Brain microvascular endothelial cell (primary cell): Measurements from ENCODE around the gene ZNF668.

Experiments
- DNase-seq: peaks from one replicate; pipeline ENCODE4 v3.0.0-alpha.2; 2020
- H3K27ac ChIP-seq: fragments of 250-450 bp; sonication (Bioruptor Pico); 2 replicates; pipeline ENCODE4 v1.5.1; 2020; ENCODE audit warnings: mild to moderate bottlenecking, moderate library complexity
- H3K27me3 ChIP-seq: fragments of 250-450 bp; sonication (Bioruptor Pico); replicated peaks from 2 replicates; pipeline ENCODE4 v1.5.1; 2020; ENCODE audit warnings: mild to moderate bottlenecking
- H3K36me3 ChIP-seq: fragments of 250-450 bp; sonication (Bioruptor Pico); replicated peaks from 2 replicates; pipeline ENCODE4 v1.5.1; 2020; ENCODE audit warnings: mild to moderate bottlenecking
- H3K4me3 ChIP-seq: 2 replicates; pipeline ENCODE4 v1.5.1; 2011; ENCODE audit warnings: low read depth, mild to moderate bottlenecking, control low read depth, low read length, moderate library complexity
- in situ Hi-C: cut with HindIII; loops from 2 replicates; pipeline ENCODE4 v1.10.0; 2017; ENCODE audit warnings: low sequenced_read_pairs, low pct_ligation_motif_present
- TF ChIP-seq, protein P1 (sequence below): IDR thresholded peaks from 2 replicates; pipeline ENCODE4 v1.5.1; 2011; ENCODE audit warnings: low read depth, mild to moderate bottlenecking, moderate library complexity, low read length, control low read depth, inconsistent platforms; ENCODE audit errors: missing control alignments

The ZNF668 gene

DNA sequence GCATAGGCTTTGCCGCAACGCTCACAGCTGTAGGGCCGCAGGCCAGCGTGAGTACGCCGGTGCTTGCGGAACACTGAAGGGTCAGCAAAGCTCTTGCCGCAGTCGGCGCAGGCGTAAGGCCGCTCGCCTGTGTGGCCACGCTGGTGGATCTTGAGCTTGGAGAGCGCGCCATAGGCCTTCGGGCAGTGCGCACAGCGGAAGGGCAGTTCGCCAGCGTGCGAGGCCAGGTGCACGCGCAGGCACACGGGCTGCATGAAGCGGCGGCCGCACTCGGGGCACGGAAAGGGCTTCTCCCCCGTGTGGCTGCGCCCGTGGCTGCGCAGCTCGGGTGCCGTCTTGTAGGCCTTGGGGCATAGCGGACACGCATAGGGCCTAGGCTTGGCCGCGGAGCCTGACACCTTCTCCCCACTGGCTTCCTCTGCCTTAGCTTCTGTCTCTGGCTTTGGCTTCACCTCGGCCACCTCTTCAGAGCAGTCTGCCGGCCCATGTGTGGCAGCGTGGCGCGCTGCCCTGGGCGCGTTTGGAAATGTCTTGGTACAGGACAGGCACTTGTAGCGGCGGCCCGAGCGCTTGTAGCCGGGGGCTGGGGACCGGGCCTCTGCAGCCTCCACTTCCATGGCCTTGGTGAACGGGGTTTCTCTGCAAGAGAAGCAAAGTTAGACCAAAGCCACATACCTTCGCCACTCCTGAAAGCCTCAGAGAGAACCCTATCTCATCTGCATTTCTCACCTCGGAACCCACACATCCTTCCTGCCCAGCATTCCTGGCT, 10.0 kb downstream of the ZNF668 start:
- Histone ChIP-seq H3K4me3 (no peak overlapping the region), H3K27ac (peak overlapping the region; percentile 90), H3K36me3 (peaks cover 27% of the 10 kb centered on the region), H3K27me3 (no peaks in the 10 kb centered on the region)
- in situ Hi-C loops, result no loop called here
- TF ChIP-seq, protein P1, sequence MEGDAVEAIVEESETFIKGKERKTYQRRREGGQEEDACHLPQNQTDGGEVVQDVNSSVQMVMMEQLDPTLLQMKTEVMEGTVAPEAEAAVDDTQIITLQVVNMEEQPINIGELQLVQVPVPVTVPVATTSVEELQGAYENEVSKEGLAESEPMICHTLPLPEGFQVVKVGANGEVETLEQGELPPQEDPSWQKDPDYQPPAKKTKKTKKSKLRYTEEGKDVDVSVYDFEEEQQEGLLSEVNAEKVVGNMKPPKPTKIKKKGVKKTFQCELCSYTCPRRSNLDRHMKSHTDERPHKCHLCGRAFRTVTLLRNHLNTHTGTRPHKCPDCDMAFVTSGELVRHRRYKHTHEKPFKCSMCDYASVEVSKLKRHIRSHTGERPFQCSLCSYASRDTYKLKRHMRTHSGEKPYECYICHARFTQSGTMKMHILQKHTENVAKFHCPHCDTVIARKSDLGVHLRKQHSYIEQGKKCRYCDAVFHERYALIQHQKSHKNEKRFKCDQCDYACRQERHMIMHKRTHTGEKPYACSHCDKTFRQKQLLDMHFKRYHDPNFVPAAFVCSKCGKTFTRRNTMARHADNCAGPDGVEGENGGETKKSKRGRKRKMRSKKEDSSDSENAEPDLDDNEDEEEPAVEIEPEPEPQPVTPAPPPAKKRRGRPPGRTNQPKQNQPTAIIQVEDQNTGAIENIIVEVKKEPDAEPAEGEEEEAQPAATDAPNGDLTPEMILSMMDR, result no peak
- no peak for DNase-seq

DNA sequence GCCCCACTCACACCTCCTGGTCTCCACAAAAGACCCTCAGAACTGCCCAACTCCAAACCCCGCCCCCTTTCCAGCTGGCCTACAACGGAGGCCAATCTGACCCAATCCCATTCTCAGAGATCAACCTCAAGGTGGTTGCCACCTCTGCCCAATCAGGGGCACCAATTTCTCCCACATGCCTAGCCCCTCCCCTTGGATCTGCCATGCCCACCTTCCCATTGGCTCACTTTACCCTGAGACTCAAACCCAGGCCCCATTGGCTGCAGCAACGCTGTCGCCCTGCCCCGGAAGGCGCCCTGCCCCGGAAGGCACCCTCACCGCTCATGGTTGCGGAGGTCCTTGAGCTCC, 10.6 kb downstream of the ZNF668 start:
- DNase-seq, result no peak
- TF ChIP-seq, protein P1, result no peak
- in situ Hi-C loops, result no loop called here
- Histone ChIP-seq H3K36me3 (peaks cover 27% of the 10 kb centered on the region), H3K4me3 (no peak overlapping the region), H3K27ac (no peak overlapping the region), H3K27me3 (no peaks in the 10 kb centered on the region)

- Histone ChIP-seq H3K4me3 (no peak overlapping the region), H3K27me3 (no peaks in the 10 kb centered on the region), H3K27ac (no peak overlapping the region), H3K36me3 (peaks cover 31% of the 10 kb centered on the region)
- in situ Hi-C loops, result no loop called here
- TF ChIP-seq, protein P1, result no peak
- DNase-seq, result no peak
Observed at GRCh38 chr16:31061813-31062440, 12.1 kb downstream of the ZNF668 start.

DNA sequence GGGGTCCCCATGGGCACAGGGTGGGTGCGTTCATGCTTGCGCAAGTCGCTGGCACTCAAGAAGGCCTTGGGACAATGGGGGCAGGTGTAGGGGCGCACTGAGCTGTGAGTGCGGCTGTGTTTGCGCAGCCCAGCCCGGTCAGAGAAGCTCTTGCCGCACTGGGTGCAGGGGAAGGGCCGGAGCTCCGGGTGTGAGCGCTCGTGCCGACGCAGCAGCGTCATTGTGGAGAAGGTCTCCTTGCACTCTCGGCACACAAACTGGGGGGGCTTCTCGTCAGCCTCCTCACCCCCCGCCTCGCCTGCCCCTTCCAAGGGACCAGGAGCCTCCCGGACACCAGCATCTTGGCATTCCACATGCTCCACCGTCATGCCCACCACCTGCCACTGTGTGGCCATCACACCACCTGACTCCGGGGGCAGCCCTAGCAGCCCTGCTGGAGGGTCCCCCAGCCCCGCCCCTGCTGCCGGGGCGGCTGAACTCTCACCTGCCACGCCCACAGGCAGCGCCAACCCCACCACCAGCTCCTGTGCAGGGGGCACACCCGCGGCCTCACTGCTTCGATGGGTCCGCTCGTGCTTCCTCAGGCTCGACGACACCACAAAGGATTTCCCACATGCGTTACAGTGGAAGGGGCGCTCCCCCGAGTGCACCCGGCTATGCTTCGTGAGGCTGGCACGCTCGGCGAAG, 12.8 kb downstream of the ZNF668 start:
- no peaks in the 10 kb centered on the region for H3K27me3 ChIP-seq
- peaks cover 31% of the 10 kb centered on the region for H3K36me3 ChIP-seq
- TF ChIP-seq, protein P1, result no peak
- no peak overlapping the region for H3K4me3 ChIP-seq
- no peak overlapping the region for H3K27ac ChIP-seq
- DNase-seq, result no peak
- in situ Hi-C loops, result no loop called here

DNA sequence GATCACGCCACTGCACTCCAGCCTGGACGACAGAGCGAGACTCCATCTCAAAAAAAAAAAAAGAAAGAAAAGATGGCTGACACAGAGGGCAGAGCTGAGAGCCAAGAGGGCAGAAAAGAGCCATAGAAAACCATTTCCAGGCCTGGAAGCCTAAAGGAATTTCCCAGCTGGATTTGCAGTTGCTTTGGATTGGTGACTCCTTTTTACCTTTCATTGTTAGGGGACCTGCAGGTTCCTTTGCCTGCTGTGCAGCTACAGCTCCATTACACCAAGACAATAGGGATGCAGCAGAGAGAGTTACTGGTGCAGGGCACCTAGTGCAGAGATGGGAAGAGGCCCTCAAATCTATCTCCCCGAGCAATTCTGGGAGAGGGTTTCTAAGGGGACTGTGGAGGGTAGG, 18.4 kb downstream of the ZNF668 start:
- in situ Hi-C loops, result no loop called here
- no peaks in the 10 kb centered on the region for H3K27me3 ChIP-seq
- H3K4me3 ChIP-seq, result no peak overlapping the region
- no peak for DNase-seq
- TF ChIP-seq, protein P1, result no peak
- no peak overlapping the region for H3K27ac ChIP-seq
- peaks cover 7% of the 10 kb centered on the region for H3K36me3 ChIP-seq
